NCI-H1105 (cell line): ENCODE results near the gene THAP7.
A peak's percentile ranks its signal among the peaks of the same experiment; 100 is the strongest.

ENCODE experiments used
- DNase-seq: peaks from one replicate; lab custom pipeline; 2025; lab: John Stamatoyannopoulos, UW

Gene THAP7

DNA sequence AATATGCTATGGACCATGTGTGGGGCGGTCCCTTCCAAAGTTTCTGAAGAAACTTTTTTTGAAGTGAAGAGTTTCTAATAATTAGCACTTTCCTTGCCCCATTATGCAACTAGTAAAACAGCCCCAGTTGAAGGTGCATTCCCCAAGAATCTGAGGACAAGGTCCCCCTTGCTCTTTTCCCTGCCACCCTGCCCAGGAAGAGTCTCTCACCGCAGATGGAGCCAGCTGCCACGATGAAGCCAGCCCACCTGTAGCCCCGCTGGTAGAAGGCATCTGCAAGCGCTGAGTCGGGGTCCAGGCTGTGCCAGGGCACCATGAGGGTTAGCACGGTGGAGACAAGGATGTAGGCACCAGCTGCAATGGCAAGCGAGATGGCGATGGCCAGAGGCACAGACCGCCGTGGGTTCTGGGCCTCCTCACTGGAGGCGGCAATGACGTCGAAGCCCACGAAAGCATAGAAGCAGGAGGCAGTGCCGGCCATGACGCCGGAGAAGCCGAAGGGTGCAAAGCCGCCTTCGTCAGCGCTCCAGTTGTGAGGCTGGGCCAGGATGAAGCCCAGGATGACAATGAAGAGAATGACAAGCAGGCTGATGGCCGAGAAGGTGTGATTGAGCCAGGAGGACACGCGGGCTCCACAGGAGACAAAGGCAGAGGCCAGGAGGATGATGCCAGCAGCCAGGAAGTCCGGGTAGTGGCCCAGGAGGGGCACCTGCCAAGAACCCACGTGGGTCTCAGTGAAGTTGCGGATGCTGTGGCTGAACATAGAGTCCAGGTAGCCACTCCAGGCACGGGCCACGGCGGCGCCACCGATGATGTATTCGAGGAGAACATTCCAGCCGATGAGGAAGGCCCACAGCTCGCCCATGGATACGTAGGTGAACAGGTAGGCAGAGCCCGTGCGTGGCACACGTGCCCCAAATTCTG lies 29.0 kb upstream of the THAP7 start:
- no peak for DNase-seq

DNA sequence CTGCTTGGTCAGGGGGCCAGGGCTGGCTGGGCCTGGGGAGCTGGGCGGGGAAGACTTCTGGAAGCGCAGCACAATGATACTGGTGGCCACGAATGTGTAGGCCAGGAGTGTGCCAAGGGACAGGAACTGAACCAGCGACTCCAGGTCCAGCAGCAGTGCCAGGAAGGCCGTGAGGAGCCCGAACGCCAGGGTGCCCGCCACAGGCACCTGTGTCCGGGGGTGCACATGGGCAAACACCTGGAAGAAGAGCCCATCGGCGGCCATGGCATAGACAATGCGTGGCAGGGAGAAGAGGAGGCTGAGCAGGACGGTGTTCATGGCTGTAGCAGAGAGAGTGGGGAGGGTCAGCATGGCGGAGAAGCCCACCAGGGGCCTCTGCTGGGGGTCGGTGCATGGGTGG lies 28.1 kb upstream of the THAP7 start:
- DNase-seq: no peak

DNA sequence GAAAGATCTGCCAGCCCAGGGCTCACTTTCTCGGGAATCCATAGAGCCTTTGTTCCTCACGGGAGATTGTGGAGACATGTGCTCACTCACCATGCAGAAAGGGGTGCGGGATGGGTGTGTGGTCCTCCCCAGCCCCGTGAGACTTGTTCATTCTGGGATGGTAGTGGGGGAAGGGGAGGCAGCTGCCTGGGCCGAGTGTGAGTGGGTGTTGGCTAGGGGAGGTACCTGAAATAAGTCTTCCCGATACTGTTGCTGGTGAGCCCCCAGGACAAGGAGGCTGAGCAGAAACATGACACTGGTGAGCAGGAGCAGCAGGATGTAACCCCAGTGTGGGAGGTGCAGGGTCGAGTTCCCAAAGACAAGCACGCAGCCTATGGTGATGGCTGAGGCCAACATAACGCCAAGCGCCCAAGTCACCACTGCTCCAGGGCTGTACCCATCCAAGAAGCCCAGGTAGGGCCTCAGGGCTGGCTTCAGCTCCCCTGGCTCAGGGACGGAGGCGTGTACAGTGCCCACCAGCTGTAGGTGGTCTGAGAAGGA lies 27.6 kb upstream of the THAP7 start:
- DNase-seq: no peak

DNA sequence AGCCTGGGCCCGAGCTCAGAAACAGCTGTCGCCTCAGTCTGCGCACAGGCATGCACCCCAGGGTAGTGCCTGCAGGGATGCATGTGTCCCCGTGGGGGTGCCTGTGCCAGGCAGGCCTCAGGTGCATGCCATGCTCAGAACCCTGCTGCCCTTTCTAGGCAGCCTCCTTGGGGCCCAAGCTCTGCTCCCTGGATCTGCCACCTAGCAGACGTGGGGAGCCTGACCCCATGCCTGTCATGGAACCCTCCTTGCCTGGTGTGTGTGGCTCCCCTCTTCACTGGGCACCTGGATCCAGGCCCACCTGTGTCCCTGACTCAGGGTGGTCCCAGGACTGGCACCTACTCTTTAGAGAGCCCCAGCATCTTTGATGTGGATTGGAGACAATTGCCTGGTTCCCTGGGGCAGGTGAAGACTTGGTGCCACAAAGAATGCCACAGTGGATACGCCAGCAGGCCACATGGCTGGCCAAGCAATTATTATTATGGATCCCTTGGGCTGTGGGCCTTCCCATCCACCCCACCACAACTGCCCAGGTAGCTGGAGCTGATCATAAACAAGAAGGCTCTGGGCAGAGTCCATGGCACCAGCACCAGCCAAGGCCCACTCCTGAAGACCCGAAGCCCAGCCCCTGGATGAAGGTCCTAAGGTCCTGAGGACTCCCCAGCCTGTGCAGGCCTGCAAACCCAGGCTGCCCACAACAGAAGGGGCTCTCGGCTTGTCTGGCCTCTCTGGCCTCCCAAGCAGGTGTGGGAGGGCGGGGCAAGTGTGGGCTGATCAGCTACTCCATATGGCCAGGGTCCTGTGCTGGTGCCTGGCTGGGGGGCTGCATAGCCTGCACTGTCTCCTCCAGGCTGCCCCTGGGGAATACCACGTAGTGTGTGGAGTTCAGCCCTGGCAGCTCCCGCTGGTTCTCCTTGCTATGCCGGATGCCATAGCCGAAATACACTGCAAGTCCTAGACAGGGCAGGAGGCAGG lies 26.6 kb upstream of the THAP7 start:
- DNase-seq: no peak

DNA sequence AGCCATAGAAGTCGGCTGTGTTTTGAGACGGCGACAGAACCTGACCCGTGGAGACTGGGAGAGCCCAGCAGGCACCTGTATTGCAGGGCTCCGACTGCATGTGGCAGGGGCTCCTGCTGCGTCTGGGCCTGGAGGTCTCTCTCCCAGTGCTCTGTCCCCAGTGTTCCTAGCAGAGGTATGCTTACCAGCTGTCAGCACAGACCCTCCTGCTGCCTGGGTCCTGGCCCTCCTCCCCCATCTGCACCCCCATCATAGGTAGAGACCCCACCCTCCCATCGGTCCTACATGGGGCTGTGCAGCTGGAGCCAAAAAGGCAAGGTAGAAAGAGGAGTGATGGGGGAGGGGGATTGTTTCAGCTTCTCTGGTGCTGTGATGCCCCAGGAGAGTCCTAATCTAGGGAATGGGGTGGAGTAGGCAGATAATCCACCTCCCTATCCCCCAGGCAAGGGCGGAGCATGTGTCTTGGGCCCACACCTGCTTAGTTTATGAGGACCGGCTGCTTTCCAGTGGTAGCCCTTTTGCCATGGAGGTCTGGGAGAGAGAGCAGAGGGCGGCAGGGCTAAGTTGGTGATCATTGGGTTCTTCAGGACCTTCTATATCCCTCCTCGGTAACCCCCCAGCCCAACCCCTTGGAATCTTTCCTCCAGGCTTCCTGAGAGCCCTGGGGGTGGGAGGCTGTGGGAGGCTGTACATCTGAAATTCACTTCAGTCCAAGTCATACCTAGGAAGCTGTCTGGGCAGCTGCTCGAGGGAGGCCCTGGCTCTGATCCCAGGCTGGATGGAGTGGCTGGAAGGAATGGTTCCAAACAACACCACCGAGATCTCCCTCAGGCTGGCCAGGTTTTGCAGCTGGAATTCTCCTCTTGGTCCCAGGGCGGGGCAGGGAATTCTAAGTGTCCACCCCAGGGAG lies 25.1 kb upstream of the THAP7 start:
- no peak for DNase-seq

DNA sequence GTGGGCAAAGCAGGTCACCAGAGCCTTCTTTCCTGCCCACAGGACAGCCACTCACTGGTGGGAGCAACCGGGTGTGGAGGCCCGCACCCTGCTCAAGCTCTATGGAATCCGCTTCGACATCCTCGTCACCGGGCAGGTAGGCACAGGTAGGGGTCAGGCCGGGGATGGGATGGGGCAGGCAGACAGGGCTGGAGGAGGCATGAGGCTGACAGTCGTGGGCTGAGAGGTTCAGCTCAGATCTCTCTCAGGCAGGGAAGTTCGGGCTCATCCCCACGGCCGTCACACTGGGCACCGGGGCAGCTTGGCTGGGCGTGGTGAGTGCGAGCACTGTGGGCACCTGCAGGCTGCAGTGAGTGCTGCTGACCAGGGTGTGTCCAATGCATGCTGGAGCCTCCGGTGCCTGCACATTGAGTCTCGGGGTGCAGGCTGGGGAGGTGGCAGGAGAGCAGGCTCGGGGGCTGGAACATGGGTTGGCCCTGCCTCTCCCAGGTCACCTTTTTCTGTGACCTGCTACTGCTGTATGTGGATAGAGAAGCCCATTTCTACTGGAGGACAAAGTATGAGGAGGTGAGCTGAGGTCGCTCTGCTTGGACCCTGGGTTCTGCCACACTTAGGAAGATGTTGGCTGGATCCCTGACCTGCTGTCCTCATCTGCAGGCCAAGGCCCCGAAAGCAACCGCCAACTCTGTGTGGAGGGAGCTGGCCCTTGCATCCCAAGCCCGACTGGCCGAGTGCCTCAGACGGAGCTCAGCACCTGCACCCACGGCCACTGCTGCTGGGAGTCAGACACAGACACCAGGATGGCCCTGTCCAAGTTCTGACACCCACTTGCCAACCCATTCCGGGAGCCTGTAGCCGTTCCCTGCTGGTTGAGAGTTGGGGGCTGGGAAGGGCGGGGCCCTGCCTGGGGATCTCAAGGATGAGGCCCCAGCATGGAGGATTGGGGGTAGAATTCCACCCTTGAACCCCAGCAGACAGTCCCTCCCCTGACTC lies 24.1 kb upstream of the THAP7 start:
- DNase-seq: no peak

DNA sequence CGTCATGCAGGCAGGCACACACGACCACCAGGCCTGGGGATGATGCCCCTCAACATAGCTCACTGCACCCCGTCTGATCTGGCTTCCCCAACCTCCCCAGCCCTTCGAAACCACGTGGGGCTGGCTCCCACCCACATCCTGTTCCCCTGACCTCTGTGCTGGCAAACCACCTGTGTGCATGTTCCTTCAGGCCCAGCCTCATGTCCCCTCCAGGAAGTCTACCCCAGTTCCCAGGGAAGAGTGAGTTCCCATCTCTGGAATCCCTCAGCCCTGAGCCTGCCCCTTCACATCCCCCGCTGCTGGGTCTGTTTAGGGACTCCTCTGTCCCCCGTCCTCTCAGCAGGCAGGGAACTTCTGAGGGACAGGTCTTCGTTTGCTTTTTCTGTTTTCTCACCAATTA lies 23.3 kb upstream of the THAP7 start:
- no peak for DNase-seq

DNA sequence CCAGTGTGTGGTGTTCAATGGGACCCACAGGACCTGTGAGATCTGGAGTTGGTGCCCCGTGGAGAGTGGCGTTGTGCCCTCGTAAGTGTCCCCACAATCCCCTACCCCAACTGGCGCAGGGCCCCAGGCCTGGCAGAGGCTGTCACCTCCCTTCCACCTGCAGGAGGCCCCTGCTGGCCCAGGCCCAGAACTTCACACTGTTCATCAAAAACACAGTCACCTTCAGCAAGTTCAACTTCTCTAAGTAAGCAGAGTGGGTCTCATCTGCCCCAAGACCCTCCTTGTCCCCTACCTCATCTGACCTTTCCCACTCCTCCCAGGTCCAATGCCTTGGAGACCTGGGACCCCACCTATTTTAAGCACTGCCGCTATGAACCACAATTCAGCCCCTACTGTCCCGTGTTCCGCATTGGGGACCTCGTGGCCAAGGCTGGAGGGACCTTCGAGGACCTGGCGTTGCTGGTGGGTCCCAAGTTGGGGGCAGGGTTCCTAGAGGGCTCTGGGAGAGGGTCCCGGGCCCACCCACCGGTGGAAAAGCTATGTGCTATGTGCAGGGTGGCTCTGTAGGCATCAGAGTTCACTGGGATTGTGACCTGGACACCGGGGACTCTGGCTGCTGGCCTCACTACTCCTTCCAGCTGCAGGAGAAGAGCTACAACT lies 21.2 kb upstream of the THAP7 start:
- DNase-seq: no peak

DNA sequence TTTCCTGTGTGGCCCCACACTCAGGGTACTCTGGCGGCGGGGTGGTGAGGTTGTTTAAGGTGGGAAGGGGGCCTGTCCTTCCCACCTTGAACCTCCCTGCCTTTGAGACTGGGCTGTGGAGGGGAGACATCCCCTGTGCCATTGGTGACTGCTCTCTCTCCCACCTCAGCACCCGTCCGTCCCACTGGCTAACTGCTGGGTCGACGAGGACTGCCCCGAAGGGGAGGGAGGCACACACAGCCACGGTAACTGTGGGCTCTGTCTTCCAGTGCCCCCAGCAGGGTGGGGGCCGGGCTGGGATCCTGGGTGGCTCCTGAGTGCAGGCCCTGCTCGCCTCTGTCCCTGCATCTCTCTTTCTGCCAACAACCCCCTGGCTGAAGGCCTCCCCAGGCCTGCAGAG lies 20.6 kb upstream of the THAP7 start:
- DNase-seq: no peak

DNA sequence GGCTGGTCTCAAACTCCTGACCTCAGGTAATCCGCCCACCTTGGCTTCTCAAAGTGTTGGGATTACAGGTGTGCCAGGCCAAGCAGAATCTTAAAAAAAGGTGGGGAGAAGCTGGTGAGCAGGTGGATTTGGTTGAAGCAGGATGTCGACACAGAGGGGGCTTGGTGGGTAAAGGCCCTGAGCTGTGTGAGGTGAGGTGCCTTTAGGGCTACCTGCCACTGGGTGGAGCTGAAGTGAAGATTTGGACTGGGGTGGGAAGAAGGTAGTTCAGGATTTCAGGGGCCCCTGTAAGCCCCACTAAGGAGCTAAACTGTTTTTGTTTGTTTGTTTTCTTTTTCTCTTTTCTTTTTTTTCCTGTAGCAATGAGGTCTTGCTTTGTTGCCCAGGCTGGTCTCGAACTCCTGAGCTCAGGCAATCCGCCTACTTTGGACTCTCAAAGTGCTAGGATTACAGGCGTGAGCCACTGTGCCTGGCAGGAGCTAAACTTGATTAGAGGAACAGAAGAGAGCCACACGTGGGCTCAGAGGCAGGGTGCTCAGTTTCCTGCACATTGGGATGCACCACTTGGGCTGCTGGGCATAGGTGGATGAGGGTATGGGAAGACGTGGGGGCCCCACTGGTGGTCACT lies 19.0 kb upstream of the THAP7 start:
- no peak for DNase-seq

DNA sequence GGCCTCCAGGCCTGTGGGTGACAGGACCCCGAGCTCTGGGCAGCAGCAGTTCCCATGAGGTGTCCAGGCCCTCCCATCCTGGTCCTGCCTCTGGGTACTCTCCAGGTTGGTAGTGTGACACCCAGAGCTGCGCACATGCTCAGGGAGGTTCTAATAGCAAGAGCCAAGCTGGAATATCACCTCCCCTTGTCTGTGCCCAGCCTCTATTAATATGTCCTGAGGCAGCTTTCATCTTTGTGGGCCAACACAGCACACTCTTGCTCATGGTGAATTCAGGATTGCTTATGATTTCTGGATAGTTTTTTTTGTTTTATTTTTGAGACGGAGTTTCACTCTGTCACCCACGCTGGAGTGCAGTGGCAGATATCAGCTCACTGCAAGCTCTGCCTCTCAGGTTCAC lies 16.4 kb upstream of the THAP7 start:
- DNase-seq: no peak

DNA sequence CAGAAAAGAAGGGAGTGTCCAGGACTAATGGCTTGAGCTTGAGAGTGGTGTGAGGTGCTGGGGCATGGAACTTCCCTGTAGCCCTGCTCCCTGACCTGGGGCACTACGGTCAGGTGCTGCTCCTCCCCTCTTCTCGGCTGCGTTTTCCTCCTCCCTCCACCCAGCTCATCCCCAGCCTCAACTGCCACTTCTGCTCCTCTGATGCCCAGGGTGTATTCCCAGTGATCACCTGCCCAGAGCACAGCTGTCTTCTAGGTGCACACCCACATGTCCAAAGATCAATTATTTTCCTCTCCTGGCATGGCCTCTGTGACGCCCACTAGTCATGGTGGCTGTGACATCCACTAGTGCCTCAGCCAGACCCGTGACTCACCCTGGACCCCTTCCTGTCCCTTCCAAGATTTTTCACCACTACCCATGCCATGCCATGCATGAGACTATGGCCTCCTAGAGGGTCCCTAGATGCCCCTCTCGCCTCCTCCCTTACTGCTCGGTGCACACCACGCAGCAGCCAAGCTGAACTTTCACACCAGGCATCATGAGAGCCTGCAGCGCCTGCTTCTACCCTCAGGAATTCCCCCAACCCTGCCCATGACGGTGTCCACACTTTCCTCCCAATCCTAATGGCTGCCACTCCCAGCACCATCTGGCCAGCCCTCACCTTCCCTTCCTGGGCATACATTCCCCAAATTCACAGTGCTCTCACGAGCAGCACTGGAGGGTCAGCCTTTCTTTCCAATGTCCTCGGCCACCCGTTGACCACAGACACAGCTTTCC lies 14.9 kb upstream of the THAP7 start:
- DNase-seq: no peak

DNA sequence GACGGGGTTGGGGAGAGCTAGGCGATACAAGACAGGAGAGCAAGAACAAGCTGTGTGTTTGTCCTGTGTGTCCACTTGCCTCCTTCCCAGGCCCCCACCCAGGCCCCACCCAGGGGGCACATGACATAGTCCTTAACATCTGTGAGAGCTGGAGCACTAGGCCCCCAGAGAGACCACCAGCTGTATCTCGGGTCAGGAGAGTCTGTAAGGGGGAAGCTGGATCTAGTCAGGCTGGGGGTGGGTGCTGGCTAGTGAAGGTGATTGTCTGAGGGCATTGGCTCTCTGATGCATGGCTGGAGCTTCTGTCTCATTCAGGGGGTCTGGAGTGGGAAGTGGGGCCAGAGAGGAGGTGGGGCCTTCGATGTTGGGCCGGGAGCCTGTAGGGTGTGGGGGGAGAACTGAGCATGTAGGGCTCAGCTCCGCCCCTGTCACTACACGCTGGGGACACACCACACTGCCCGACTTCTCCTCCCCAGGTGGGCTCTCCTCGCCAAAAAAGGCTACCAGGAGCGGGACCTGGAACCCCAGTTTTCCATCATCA lies 13.6 kb upstream of the THAP7 start:
- no peak for DNase-seq

DNA sequence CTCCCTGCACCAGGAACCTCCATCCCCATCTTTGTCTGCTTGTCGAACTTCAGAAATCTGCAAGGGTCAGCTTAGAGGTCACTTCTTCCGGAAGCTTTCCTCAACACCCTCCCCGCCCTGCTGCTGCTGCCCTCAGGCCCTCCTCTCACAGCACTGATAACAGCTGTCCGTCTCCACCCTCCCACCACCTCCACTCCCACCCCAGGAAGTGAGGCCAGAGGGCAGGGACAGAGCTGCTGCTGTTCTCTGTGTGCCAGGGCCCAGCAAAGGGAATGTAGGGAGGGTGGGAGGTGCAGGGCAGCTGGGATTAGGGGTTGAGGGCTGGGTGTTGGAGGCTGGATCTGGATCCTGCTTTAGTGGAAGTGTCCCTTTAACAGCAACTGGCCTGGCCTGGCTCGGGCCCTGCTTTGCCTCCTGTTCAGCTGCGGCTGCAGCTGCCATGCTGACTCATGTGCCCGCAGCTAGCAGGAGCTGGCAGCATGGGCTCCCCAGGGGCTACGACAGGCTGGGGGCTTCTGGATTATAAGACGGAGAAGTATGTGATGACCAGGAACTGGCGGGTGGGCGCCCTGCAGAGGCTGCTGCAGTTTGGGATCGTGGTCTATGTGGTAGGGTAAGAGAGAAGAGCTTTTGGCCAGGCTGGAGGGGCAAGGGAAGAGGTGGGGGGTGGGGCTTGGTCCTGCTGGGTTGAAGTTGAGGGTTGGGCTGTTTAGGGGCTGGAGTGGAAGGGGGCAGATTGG lies 13.0 kb upstream of the THAP7 start, which contains the start of gene P2RX6:
Gene P2RX6 (plus strand): TSS at position 440 of the 740 bp plus-strand sequence. CDS start 10 bp downstream, at position 450.
- DNase-seq: no peak

DNA sequence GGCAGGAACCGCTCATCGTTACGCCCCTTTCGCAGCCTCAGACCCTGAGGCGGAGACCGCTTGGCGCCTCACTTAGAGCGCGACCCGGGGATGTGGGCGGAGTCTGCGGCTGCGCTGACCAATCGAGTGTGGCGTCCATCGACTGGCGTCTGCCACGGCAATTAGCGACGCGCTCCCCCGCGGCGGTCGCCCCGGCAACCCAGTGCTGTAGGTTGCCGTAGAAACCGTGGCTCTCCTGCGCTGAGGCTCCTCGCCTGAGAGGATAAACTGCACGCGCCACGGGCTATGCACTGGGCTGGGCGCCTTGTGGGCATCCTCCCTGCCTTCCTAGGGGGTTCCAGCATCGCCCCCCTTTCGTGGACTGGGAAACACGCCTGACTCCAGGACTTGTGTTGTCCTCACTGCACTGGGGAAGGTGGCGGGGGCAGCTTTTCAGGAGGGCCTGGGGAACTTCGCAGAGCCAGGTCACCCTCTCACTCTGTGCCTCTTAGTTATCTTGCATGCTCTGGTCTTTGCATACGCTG lies 12.3 kb upstream of the THAP7 start:
- peak; percentile 93 for DNase-seq

DNA sequence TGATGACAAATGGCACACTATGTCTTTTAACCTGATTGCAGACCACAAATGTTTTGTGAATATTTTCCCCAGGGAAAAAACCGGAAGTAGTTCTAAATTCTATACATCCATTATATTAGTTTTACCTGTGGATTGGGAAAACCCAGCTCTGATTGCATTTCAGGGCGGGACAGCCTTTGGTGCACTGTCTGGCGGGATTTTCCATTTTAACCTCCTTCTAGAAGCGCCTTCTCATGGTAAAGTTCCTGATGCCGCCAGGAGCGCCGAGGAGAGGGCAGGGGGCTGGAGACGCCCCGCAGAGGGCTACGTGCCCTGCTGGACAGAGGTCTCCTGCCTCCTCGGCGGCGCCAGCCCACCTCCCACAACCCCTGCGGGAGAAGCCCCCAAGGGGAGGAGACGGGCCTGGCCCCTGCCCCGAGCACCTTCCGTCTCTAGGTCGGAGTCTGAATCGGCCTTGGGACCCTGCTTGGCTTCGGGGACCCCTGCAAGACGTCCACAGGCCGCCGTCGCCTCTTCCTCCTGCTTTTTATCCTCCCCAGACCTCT lies 11.8 kb upstream of the THAP7 start:
- DNase-seq: no peak
